ENCODE results near the gene ALDH1L1. TPM values are rescaled to one million over a fixed set of nuclear protein-coding genes. Genes with fewer than 3 reads are reported as not detected.

Gene ALDH1L1
- total RNA-seq, 6 donors from 2014 or later: 2.4 to 11.5 (median 4.7) TPM

DNA sequence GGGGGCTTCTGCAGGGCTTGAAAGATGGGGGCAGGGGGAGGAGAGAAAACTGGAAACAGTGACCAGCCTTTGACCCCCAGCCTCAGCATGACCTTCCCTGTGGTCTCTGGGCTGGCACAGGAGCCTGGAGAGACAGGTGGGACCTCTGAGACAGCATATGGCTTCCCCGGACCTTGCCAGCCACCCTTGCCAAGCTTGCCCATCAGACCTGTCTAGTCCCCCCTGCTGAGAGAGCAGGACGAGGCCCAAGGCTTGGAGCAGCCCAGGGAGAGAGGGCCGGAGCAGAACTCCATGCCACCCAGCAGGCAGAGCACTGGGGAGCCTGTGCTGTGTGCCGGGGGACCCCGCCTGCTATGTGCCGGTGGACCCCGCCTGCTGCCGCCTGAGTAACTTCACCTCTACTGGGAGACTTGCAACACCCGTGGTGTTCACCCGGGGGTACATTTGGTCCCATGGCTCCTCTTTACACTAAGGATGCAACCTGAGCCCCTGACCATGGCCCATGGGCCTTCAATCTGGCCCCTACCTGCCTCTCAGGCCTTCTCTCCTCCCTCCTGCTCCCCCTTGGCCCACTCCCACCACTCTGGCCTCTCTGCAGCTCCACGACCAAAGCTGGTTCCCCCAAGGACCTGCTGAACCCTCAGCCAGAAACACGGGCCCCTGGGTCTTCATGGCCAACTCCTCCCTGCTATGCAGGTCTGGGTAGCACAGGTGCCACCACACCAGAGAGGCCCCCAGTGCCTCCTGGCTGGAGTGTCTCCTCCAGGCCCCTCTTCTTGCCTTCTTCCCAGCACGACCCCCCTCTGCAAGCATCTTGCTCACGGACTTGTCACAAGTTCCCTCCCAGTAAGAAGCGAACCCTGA, 75.4 kb downstream of the ALDH1L1 start:
- Histone ChIP-seq H3K27me3 (no peaks in the 10 kb centered on the region), H3K27ac (no peak overlapping the region), H3K36me3 (no peaks in the 10 kb centered on the region), H3K4me3 (no peak overlapping the region), H3K9me3 (no peaks in the 10 kb centered on the region), H3K4me1 (no peaks in the 10 kb centered on the region)
- 87 to 90% methylated on average over 5 to 13 of the region's 15 CpGs for WGBS, 2 donors
- TF ChIP-seq EP300 (IDR thresholded peaks at IDR 0.05): no peak
- no peak for TF ChIP-seq POLR2AphosphoS5 (IDR thresholded peaks at IDR 0.05)
- TF ChIP-seq, protein P1, sequence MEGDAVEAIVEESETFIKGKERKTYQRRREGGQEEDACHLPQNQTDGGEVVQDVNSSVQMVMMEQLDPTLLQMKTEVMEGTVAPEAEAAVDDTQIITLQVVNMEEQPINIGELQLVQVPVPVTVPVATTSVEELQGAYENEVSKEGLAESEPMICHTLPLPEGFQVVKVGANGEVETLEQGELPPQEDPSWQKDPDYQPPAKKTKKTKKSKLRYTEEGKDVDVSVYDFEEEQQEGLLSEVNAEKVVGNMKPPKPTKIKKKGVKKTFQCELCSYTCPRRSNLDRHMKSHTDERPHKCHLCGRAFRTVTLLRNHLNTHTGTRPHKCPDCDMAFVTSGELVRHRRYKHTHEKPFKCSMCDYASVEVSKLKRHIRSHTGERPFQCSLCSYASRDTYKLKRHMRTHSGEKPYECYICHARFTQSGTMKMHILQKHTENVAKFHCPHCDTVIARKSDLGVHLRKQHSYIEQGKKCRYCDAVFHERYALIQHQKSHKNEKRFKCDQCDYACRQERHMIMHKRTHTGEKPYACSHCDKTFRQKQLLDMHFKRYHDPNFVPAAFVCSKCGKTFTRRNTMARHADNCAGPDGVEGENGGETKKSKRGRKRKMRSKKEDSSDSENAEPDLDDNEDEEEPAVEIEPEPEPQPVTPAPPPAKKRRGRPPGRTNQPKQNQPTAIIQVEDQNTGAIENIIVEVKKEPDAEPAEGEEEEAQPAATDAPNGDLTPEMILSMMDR (IDR thresholded peaks at IDR 0.05): no peak
- TF ChIP-seq POLR2A (IDR thresholded peaks at IDR 0.05): no peak
- no peak for ATAC-seq (ENCODE audit: low FRiP score in 2 of 2)
- DNase-seq: no peak

- Histone ChIP-seq H3K9me3 (no peaks in the 10 kb centered on the region), H3K27ac (no peak overlapping the region)
Observed at GRCh38 chr3:126104028-126104635, 76.3 kb downstream of the ALDH1L1 start.

GRCh38 chr3:126103121-126104027, 77.0 kb downstream of the ALDH1L1 start:
- Histone ChIP-seq H3K9me3 (no peaks in the 10 kb centered on the region), H3K4me3 (no peak overlapping the region), H3K4me1 (no peaks in the 10 kb centered on the region), H3K27ac (no peak overlapping the region), H3K27me3 (no peaks in the 10 kb centered on the region), H3K36me3 (no peaks in the 10 kb centered on the region)
- 84 to 85% methylated on average over 11 to 22 of the region's 22 CpGs for WGBS, 2 donors
- no peak for TF ChIP-seq POLR2A (IDR thresholded peaks at IDR 0.05)
- TF ChIP-seq, protein P1 (IDR thresholded peaks at IDR 0.05): no peak
- no peak for TF ChIP-seq POLR2AphosphoS5 (IDR thresholded peaks at IDR 0.05)
- TF ChIP-seq EP300 (IDR thresholded peaks at IDR 0.05): no peak
- DNase-seq (peak in 1 of 2 donors; percentile 64), ATAC-seq (ENCODE audit: low FRiP score in 2 of 2) (no peak)

More at GRCh38 chr3:126104028-126104635, 76.3 kb downstream of the ALDH1L1 start:
- TF ChIP-seq POLR2A (IDR thresholded peaks at IDR 0.05) (no peak), EP300 (IDR thresholded peaks at IDR 0.05) (no peak), POLR2AphosphoS5 (IDR thresholded peaks at IDR 0.05) (no peak)
- TF ChIP-seq, protein P1 (IDR thresholded peaks at IDR 0.05): no peak
- no peaks in the 10 kb centered on the region for H3K4me1 ChIP-seq
- DNase-seq (no peak), ATAC-seq (ENCODE audit: low FRiP score in 2 of 2) (no peak)
- no peaks in the 10 kb centered on the region for H3K36me3 ChIP-seq
- no peak overlapping the region for H3K4me3 ChIP-seq
- WGBS, 2 donors: 92 to 93% methylated on average over 2 to 7 of the region's 7 CpGs
- no peaks in the 10 kb centered on the region for H3K27me3 ChIP-seq

DNA sequence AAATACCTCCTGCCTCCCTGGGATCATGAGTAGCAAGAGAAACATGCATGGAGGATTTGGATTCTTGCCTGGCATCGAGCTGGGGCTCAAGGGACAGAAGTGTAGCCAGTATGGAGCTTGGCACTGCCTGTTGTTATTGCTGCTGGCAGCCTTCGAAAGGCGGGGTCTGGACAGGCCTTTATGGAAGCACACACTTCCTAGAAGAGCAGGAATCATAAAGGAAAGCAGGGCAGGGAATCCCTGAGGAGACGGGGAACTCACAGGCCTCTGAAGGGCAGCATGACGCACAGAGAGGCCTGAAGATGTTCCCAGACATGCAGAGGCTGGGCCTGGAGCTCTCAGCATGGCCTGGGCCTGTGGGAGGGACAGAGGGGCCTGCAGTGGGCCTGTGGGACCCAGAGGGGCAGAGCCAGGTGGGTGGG, 77.8 kb downstream of the ALDH1L1 start:
- H3K4me3 ChIP-seq: no peak overlapping the region
- TF ChIP-seq POLR2A (IDR thresholded peaks at IDR 0.05) (no peak), POLR2AphosphoS5 (IDR thresholded peaks at IDR 0.05) (no peak), EP300 (IDR thresholded peaks at IDR 0.05) (no peak)
- TF ChIP-seq, protein P1 (IDR thresholded peaks at IDR 0.05): no peak
- ATAC-seq (ENCODE audit: low FRiP score in 2 of 2) (no peak), DNase-seq (no peak)
- no peaks in the 10 kb centered on the region for H3K9me3 ChIP-seq
- no peaks in the 10 kb centered on the region for H3K27me3 ChIP-seq
- WGBS, 2 donors: 65 to 66% methylated on average over 5 of the region's 5 CpGs
- no peaks in the 10 kb centered on the region for H3K36me3 ChIP-seq
- no peaks in the 10 kb centered on the region for H3K4me1 ChIP-seq
- no peak overlapping the region for H3K27ac ChIP-seq
